Measurements from ENCODE around the gene NECTIN2. TPM values are rescaled to one million over a fixed set of nuclear protein-coding genes. Genes with fewer than 3 reads are reported as not detected.

NECTIN2 gene
- total RNA-seq, 1 experiment from 2014 or later, result 176 TPM

DNA sequence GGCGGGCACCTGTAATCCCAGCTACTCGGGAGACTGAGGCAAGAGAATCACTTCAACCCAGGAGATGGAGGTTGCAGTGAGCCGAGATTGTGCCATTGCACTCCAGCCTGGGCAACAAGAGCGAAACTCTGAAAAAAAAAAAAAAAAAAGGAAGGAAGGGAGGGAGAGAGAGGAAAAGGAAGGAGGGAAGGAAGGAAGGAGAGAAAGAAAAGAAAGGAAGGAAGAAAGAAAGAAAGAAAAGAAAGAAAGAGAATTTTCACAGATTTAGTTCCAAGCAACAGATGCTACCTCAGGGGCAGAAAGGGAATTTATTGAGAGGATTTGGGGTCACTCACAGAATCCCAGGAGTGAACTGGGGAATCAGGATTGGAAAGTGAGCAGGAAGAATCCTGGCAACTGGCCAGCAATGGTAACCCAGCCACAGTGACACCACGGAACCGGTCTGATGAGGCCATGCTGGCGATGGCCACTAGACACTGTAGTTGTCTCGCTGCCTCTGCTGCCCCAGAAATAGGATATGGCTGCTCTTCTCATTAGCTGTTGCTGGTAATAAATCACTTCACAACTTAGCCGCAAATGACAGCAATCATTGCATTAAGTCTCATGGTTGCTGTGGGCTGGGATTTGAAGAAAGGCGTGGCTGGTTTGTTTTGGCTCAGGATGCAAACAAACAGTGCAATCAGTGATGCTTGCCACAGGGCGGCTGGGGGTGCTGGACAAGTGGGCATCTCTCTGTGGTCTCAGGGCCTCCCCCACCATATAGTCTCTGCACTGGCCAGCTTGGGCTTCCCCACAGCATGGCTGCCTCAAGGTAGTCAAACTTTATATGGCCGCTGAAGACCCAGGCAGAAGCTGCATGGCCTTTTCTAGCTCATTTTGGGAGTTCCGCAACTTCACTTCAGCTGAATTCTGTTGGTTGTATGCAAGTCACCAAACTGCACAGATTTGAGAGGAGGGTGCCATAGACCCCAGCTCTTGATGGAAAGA is 42.4 kb upstream of the NECTIN2 start:
- H3T11ph ChIP-seq (ENCODE audit: low read length), result no peak overlapping the region
- no peak overlapping the region for H3K56ac ChIP-seq (ENCODE audit: insufficient read length, low read depth, low read length)
- H4K91ac ChIP-seq (ENCODE audit: insufficient read length, low read depth, low read length), result no peak overlapping the region
- no peaks in the 10 kb centered on the region for H3K79me2 ChIP-seq (ENCODE audit: insufficient read depth, low read length)
- H3K27me3 Mint-ChIP-seq (ENCODE audit: low read depth), result peaks cover 44% of the 10 kb centered on the region
- no peak overlapping the region for H3K23ac ChIP-seq (ENCODE audit: insufficient read length, low read depth, low read length)
- H4K8ac ChIP-seq (replicated peaks; ENCODE audit: insufficient read length, low read depth, low read length), result no peak overlapping the region
- H3K4me1 ChIP-seq (ENCODE audit: insufficient read depth, low read length), result peaks cover 5% of the 10 kb centered on the region; the same call in 1 of the 2 replicates
- no peak overlapping the region for H2BK20ac ChIP-seq (ENCODE audit: low read depth, low read length, poor library complexity, severe bottlenecking)
- no peak overlapping the region for H3K4me3 Mint-ChIP-seq
- H2AFZ ChIP-seq (ENCODE audit: low read length), result no peak overlapping the region
- no peak for DNase-seq
- no peak overlapping the region for H3K9ac ChIP-seq (ENCODE audit: extremely low read depth, insufficient read length, low read length)
- H3K4me2 ChIP-seq (ENCODE audit: insufficient read depth, insufficient read length, low read length), result no peak overlapping the region
- H3K9me3 Mint-ChIP-seq, result no peaks in the 10 kb centered on the region
- peaks cover 28 to 35% of the 10 kb centered on the region in 2 experiments for H3K4me1 Mint-ChIP-seq
- H2BK120ac ChIP-seq (ENCODE audit: low read depth, low read length, poor library complexity, severe bottlenecking), result no peak overlapping the region
- no CpG with 5 or more reads among the region's 13 CpGs for WGBS (ENCODE audit: extremely low coverage, insufficient read length, low lambda C conversion rate)
- H3K36me3 Mint-ChIP-seq (ENCODE audit: insufficient read depth in 1 of 3, low read depth in 3 of 3), result peaks cover 2 to 23% (median 16%) of the 10 kb centered on the region in 3 experiments; a peak in 6 of 7 replicates
- no peak overlapping the region for H4K5ac ChIP-seq (ENCODE audit: insufficient read length, low read depth, low read length)
- H3K27me3 ChIP-seq (ENCODE audit: insufficient read depth, low read length), result peaks cover 11% of the 10 kb centered on the region
- no peaks in the 10 kb centered on the region for H3K9me3 ChIP-seq (ENCODE audit: control insufficient read depth, low read depth, low read length)
- H3K27ac Mint-ChIP-seq, result no peak overlapping the region
- peaks cover 5% of the 10 kb centered on the region for H3K23me2 ChIP-seq (ENCODE audit: insufficient read length, low read depth, low read length, poor library complexity, severe bottlenecking)
- no peak overlapping the region for H2BK15ac ChIP-seq (ENCODE audit: low read depth, low read length)
- no peaks in the 10 kb centered on the region for H4K20me1 ChIP-seq (ENCODE audit: control insufficient read depth, insufficient read depth, insufficient read length)
- H3K18ac ChIP-seq (ENCODE audit: insufficient read length, low read depth, low read length), result no peak overlapping the region
- no peaks in the 10 kb centered on the region for H3K79me1 ChIP-seq (ENCODE audit: insufficient read depth, low read depth, low read length, poor library complexity, severe bottlenecking)
- no peak overlapping the region for H3K4ac ChIP-seq (ENCODE audit: low read depth, low read length)
- no peak overlapping the region for H3K14ac ChIP-seq (ENCODE audit: insufficient read depth, low read length)
- no peak overlapping the region for H2BK5ac ChIP-seq (ENCODE audit: insufficient read length, low read length)
- H3K27ac ChIP-seq (ENCODE audit: insufficient read length, low read depth, low read length), result no peak overlapping the region
- H2AK5ac ChIP-seq (ENCODE audit: insufficient read length, low read length), result no peak overlapping the region
- TF ChIP-seq CTCF (conservative IDR thresholded peaks at IDR 0.05), result no peak
- no peak overlapping the region for H2BK12ac ChIP-seq (ENCODE audit: insufficient read length, low read depth, low read length)

Measured in H9 (cell line).